Body of pancreas (tissue), 4 donors: ENCODE data around the gene ANKRD29. TPM values are rescaled to one million over a fixed set of nuclear protein-coding genes. Genes with fewer than 3 reads are reported as not detected.

Source experiments
- ATAC-seq: fragments of 150-250 bp; one replicate; pipeline ENCODE4 v1.9.1; 2016
- DNase-seq, 4 donors: peaks; one replicate each; pipeline ENCODE4 v3.0.0-alpha.2; 2019
- H3K27ac ChIP-seq, 4 donors: fragments of 200-600 bp; sonication (generic); 1 replicate in 3 of 4; 2 replicates in 1 of 4; pipeline versions ENCODE4 v1.5.1 to v1.6.1; 2016 to 2019; ENCODE audit warnings: mild to moderate bottlenecking in 1 of 4, mixed read lengths in 1 of 4, moderate library complexity in 1 of 4
- H3K27me3 ChIP-seq, 2 donors: fragments of 200-600 bp; sonication (generic); one replicate each; pipeline ENCODE4 v1.6.0; 2016; ENCODE audit warnings: mild to moderate bottlenecking in 1 of 2
- H3K36me3 ChIP-seq, 2 donors: fragments of 200-600 bp; sonication (generic); replicated peaks in 1 of 2; 2 replicates each; pipeline ENCODE4 v1.5.1; 2016; ENCODE audit warnings: low read depth in 2 of 2; ENCODE audit not compliant: insufficient read depth in 1 of 2
- H3K4me1 ChIP-seq: fragments of 200-600 bp; sonication (generic); one replicate; pipeline ENCODE4 v1.6.0; 2016
- H3K4me3 ChIP-seq, 2 donors: fragments of 200-600 bp; sonication (generic); 1 replicate in 1 of 2; 2 replicates in 1 of 2; pipeline ENCODE4 v1.5.1; 2016 to 2019
- H3K9me3 ChIP-seq, 3 donors: fragments of 200-600 bp; sonication (generic); 1 replicate in 2 of 3; 2 replicates in 1 of 3; pipeline ENCODE4 v1.5.1; 2016
- POLR2A ChIP-seq, 3 donors: fragments of 450-650 bp; IDR thresholded peaks; one replicate each; pipeline ENCODE4 v1.6.1; 2016; ENCODE audit warnings: antibody characterized with exemption in 3 of 3, mild to moderate bottlenecking in 2 of 3
- WGBS, 2 donors: methylation state at CpG; one replicate each; pipeline ENCODE4 v1.1.5; 2017; 5-methylcytosine and 5-hydroxymethylcytosine counted together
- intact Hi-C: fragments of 100-400 bp; cut with DNase I; formaldehyde crosslinking; loops from one replicate; pipeline ENCODE4 v1.15.1; 2023
- total RNA-seq, 2 donors: library from RNA; depleted of rRNA; stranded (reverse); fragments of >200 nt; gene quantifications; one replicate each; pipeline ENCODE4 v1.1.0, GENCODE V29; 2016
- TF ChIP-seq, protein P1 (sequence below), 7 experiments: fragments of 450-650 bp in 4 of 7; fragments of 200-600 bp in 3 of 7; sonication (generic) in 3 of 7; IDR thresholded peaks; one replicate each; pipeline ENCODE4 v1.5.1; 2016 to 2019; ENCODE audit warnings: antibody characterized with exemption in 7 of 7

ANKRD29 gene
- total RNA-seq, 2 donors from 2014 or later, result 0.52 to 3.3 TPM

DNA sequence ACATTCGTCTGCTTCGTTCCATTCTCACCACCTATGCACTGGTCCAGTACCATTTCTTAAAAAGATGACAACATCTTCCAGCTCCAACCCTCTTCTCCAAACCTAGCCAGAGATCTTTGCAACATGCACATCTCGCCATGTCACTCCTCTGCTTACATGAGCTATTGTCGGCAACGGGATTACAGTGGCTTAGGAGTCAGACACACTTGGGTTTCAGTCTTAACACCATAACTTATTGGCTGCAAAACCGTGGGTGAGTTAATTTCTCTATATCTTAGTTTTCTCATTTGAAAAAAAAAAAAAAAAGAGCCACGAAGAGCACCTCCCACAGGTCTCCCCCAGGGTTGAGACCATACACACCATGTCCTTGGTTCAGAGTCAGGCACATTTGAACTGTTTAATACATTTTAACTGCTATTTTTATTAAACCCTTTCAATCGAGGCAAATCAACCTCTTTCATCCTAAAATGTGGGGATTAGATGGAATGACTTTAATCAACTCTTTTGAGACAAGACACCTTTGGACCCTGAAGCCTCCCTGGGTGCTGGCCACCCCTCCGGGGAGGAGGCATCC, 889 bp downstream of the ANKRD29 start:
- no peak overlapping the region for H3K27ac ChIP-seq
- no peak for TF ChIP-seq POLR2A (IDR thresholded peaks at IDR 0.05)
- TF ChIP-seq, protein P1, sequence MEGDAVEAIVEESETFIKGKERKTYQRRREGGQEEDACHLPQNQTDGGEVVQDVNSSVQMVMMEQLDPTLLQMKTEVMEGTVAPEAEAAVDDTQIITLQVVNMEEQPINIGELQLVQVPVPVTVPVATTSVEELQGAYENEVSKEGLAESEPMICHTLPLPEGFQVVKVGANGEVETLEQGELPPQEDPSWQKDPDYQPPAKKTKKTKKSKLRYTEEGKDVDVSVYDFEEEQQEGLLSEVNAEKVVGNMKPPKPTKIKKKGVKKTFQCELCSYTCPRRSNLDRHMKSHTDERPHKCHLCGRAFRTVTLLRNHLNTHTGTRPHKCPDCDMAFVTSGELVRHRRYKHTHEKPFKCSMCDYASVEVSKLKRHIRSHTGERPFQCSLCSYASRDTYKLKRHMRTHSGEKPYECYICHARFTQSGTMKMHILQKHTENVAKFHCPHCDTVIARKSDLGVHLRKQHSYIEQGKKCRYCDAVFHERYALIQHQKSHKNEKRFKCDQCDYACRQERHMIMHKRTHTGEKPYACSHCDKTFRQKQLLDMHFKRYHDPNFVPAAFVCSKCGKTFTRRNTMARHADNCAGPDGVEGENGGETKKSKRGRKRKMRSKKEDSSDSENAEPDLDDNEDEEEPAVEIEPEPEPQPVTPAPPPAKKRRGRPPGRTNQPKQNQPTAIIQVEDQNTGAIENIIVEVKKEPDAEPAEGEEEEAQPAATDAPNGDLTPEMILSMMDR (IDR thresholded peaks at IDR 0.05), result no peak
- DNase-seq, result no peak
- no peaks in the 10 kb centered on the region for H3K9me3 ChIP-seq
- intact Hi-C loops, result no loop called here
- H3K4me3 ChIP-seq, result no peak overlapping the region
- peaks cover 11% of the 10 kb centered on the region for H3K4me1 ChIP-seq
- H3K36me3 ChIP-seq, result no peaks in the 10 kb centered on the region
- WGBS, 2 donors, result 47 to 51% methylated on average over 9 of the region's 9 CpGs
- peaks cover 0 to 4% of the 10 kb centered on the region in 2 donors for H3K27me3 ChIP-seq
- ATAC-seq, result no peak

DNA sequence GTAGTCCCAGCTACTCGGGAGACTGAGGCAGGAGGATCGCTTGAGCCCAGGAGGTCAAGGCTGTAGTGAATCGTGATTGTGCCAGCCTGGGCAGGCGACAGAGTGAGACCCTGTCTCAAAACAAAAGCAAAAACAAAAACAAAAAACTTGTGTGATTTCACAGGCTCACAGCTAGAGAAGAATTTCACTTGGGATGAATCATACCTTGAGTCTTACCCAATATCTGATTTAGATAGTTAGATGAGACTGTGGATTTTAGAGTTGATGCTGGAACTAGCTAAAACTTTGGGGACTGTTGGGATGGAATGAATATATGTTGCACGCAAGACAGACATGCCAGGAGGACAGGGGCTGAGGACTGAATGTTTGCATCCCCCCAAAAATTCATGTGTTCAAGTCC, 4.4 kb downstream of the ANKRD29 start:
- no peak for TF ChIP-seq POLR2A (IDR thresholded peaks at IDR 0.05)
- TF ChIP-seq, protein P1 (IDR thresholded peaks at IDR 0.05), result no peak
- WGBS, 2 donors, result 75 to 80% methylated on average over 5 of the region's 5 CpGs
- no peak for DNase-seq

DNA sequence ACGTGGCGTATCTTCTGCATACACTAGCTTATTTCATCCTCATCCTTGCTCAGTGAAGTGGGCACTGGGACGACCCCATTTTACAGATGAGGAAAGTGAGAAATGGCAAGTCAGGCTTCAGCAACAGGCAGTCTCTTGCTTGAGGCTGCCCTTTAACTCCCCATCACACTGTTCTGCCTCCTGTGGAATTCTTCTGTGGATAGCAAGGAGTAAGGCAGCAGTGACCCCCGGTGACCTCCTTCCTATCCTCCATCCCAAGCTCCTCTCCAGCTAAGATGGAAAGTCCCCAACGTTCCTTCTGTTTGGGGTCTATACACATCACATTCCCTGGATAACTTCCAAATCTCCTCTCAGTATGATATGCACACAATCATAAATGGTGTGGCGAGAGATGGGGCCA, 10.5 kb downstream of the ANKRD29 start:
- 70 to 73% methylated on average over 6 of the region's 6 CpGs for WGBS, 2 donors
- Histone ChIP-seq H3K36me3 (no peaks in the 10 kb centered on the region), H3K27me3 (no peaks in the 10 kb centered on the region), H3K4me1 (peaks cover 6% of the 10 kb centered on the region), H3K4me3 (no peak overlapping the region), H3K9me3 (no peaks in the 10 kb centered on the region), H3K27ac (no peak overlapping the region)
- TF ChIP-seq POLR2A (IDR thresholded peaks at IDR 0.05), result no peak
- TF ChIP-seq, protein P1 (IDR thresholded peaks at IDR 0.05), result no peak
- intact Hi-C loops, result no loop called here
- no peak for DNase-seq
- ATAC-seq, result no peak

More for the DNA sequence above, 4.4 kb downstream of the ANKRD29 start:
- H3K4me1 ChIP-seq, result peaks cover 8% of the 10 kb centered on the region
- no peak overlapping the region for H3K27ac ChIP-seq
- no peaks in the 10 kb centered on the region for H3K9me3 ChIP-seq
- no peak overlapping the region for H3K4me3 ChIP-seq
- peaks cover 0 to 2% of the 10 kb centered on the region in 2 donors for H3K27me3 ChIP-seq
- no peaks in the 10 kb centered on the region for H3K36me3 ChIP-seq
- no peak for ATAC-seq
- intact Hi-C loops, result no loop called here

DNA sequence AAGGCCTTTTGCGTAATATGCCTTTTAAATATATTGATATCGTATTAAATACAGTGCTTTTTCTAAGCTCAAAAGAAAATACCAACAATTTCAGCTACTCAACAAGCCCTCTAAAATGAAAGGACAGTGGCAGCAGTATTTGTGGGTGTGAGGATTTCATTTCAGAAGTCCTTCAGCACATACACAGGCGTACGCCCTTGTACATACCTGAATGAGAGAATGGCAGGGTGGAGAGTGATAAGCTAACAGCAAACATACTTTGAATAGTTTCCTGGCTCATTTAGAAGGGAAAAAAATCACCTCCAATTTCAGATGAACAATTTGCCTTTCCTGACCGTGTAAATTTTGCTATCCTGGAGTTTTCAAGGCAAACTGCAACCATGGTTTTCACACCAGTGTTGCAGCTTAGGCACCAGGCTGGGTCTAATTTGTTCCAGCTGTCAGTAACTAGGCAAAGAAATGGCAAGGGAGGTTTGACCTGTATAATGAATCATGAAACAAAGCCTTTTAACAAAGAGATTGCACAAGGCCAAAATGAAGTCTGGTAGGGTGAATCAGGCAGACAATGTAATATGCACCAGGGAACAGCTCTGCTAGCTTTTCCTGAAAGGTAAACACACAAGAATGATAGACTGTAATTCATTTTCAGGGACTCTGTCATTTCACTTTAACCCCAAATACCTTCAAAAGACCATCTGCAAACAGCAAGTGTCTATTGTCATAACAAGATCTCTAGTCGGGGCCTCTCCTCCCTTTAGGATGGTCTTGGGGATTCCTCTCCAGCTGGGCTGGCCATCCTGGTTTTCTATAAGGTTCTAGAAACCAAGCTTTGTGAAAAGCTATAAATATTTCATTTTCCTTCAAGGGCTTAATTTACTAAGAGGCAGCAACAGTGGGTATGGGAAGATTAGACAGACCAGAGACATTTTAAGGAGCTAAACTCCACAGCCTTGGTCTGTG, 11.5 kb downstream of the ANKRD29 start:
- DNase-seq (peak in 1 of 4 donors; percentile 26), ATAC-seq (peak; percentile 85)

DNA sequence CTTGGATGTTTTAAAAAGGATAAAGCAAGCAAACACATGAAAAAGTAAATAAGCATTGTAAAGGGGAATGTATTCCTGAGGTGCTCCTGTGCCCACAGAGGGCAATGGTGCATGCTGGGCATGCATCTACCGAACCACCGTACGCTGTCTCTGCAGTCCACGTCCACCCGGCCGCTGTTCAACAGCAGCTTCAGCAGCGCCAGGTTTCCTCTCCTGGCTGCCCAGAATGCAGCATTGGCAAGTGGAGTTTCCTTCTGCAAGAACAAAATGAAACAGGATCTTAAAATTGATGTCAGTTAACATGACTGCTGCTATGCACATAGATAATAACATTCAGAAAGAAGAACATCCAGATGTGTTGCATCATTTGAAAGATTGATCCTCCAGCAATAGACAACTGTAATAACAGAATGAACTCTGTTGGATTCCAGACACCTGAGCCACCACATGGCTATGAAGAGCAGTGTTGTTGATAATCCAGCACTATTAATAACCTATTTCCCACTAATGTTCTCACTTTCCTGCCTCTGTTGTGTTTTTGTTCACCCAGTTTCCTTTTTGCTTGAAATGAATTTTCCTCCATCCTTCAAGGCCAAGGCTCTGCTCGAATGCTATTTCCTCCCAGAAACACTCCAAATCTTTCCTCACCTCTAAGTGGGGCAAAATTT, 13.6 kb downstream of the ANKRD29 start:
- H3K4me3 ChIP-seq, result no peak overlapping the region
- H3K9me3 ChIP-seq, result no peaks in the 10 kb centered on the region
- intact Hi-C loops, result no loop called here
- no peak overlapping the region for H3K27ac ChIP-seq
- TF ChIP-seq POLR2A (IDR thresholded peaks at IDR 0.05), result no peak
- TF ChIP-seq, protein P1 (IDR thresholded peaks at IDR 0.05), result no peak
- no peak for ATAC-seq
- WGBS, 2 donors, result 59 to 85% methylated on average over 8 of the region's 8 CpGs
- no peak for DNase-seq
- H3K4me1 ChIP-seq, result peaks cover 6% of the 10 kb centered on the region
- no peaks in the 10 kb centered on the region for H3K36me3 ChIP-seq
- H3K27me3 ChIP-seq, result no peaks in the 10 kb centered on the region

More for the DNA sequence above, 11.5 kb downstream of the ANKRD29 start:
- H3K27ac ChIP-seq, result peak overlapping the region in 3 of 4 donors; percentile 36 to 65 (median 57)
- TF ChIP-seq POLR2A (IDR thresholded peaks at IDR 0.05), result no peak
- peaks cover 6% of the 10 kb centered on the region for H3K4me1 ChIP-seq
- H3K4me3 ChIP-seq, result no peak overlapping the region
- H3K36me3 ChIP-seq, result no peaks in the 10 kb centered on the region
- WGBS, 2 donors, result 54 to 61% methylated on average over 6 of the region's 6 CpGs
- intact Hi-C loops, result no loop called here
- H3K27me3 ChIP-seq, result no peaks in the 10 kb centered on the region
- no peaks in the 10 kb centered on the region for H3K9me3 ChIP-seq
